CD4-positive, alpha-beta T cell (primary cell): ENCODE data around the gene CDCA7L. TPM values are rescaled to one million over a fixed set of nuclear protein-coding genes. Genes with fewer than 3 reads are reported as not detected.

Experiments used
- ATAC-seq: fragments of 200-7000 bp; cut with Tn5 transposase; one replicate; pipeline ENCODE4 v1.10.0; 2022; ENCODE audit warnings: mild to moderate bottlenecking; ENCODE audit not compliant: poor library complexity
- CTCF ChIA-PET: fragments of 350-600 bp; sonication (Branson Sonifier 250); formaldehyde crosslinking; loops from one replicate; lab custom pipeline; 2021; ENCODE audit warnings: antibody characterized with exemption, inconsistent platforms; lab: Charles Lee
- POLR2A ChIA-PET: fragments of 350-600 bp; sonication (Branson Sonifier 250); formaldehyde crosslinking; loops from one replicate; lab custom pipeline; 2021; ENCODE audit warnings: antibody characterized with exemption, inconsistent platforms; lab: Charles Lee
- DNase-seq, 14 experiments: peaks; one replicate each; pipeline ENCODE4 v3.0.0-alpha.2; 2013 to 2020; ENCODE audit warnings: mixed read lengths in 2 of 14
- H3K27ac ChIP-seq, 2 donors: one replicate each; pipeline versions ENCODE4 v1.5.1 to v1.7.0; 2013; ENCODE audit warnings: low read length in 2 of 2, low read depth in 1 of 2, mild to moderate bottlenecking in 1 of 2
- H3K27me3 ChIP-seq, 2 experiments: 1 replicate in 1 of 2; 2 replicates in 1 of 2; pipeline versions ENCODE4 v1.6.1 to v1.7.0; 2013; ENCODE audit warnings: low read length in 2 of 2, control low read depth in 1 of 2, mild to moderate bottlenecking in 1 of 2, moderate library complexity in 1 of 2; ENCODE audit not compliant: insufficient read depth in 2 of 2, control insufficient read depth in 1 of 2
- H3K36me3 ChIP-seq: one replicate; pipeline ENCODE4 v1.6.1; 2013; ENCODE audit warnings: low read length, control low read depth; ENCODE audit not compliant: insufficient read depth
- H3K4me1 ChIP-seq: one replicate; pipeline ENCODE4 v1.6.1; 2013; ENCODE audit warnings: low read length, control low read depth; ENCODE audit not compliant: insufficient read depth
- H3K4me3 ChIP-seq: one replicate; pipeline ENCODE4 v1.5.1; 2013; ENCODE audit warnings: mild to moderate bottlenecking, low read length, moderate library complexity
- H3K9me3 ChIP-seq, 2 experiments: 1 replicate in 1 of 2; 2 replicates in 1 of 2; pipeline versions ENCODE4 v1.6.1 to v1.7.0; 2013; ENCODE audit warnings: low read length in 2 of 2, mild to moderate bottlenecking in 2 of 2, control low read depth in 1 of 2, moderate library complexity in 1 of 2; ENCODE audit not compliant: control insufficient read depth in 1 of 2, insufficient read depth in 1 of 2
- H3K27ac Mint-ChIP-seq: one replicate; pipeline ENCODE4 v1.8.0; 2020; ENCODE audit warnings: mixed read lengths
- H3K27me3 Mint-ChIP-seq: one replicate; pipeline ENCODE4 v1.8.0; 2021; ENCODE audit warnings: mixed read lengths
- H3K36me3 Mint-ChIP-seq: one replicate; pipeline ENCODE4 v1.8.0; 2021; ENCODE audit warnings: low read depth, mixed read lengths
- H3K4me1 Mint-ChIP-seq: one replicate; pipeline ENCODE4 v1.8.0; 2021; ENCODE audit warnings: low read depth, mixed read lengths
- H3K4me3 Mint-ChIP-seq: one replicate; pipeline ENCODE4 v1.8.0; 2020; ENCODE audit warnings: mild to moderate bottlenecking, mixed read lengths
- H3K9me3 Mint-ChIP-seq: one replicate; pipeline ENCODE4 v1.8.0; 2020; ENCODE audit warnings: mixed read lengths
- CTCF ChIP-seq: fragments of 200-600 bp; IDR thresholded peaks from one replicate; pipeline ENCODE4 v1.8.0; 2022; ENCODE audit warnings: antibody characterized with exemption, mild to moderate bottlenecking
- intact Hi-C, 2 experiments: fragments of 100-400 bp; cut with DNase I in 1 of 2; cut with micrococcal nuclease in 1 of 2; formaldehyde crosslinking; loops; one replicate each; pipeline versions ENCODE4 v1.15.1 to v1.9.0; 2023 to 2025; cut with DNase I, micrococcal nuclease
- total RNA-seq, 174 experiments: library from RNA in 2 of 174; stranded (reverse) in 2 of 174; gene quantifications; one replicate each; pipeline ENCODE4 v1.2.3 and lab custom pipeline; 2021 to 2026

Gene CDCA7L
- total RNA-seq, 2 experiments from 2014 or later, result 23.1 to 23.7 TPM

GRCh38 chr7:21910253-21910652 lies 35.4 kb downstream of the CDCA7L start:
- no peaks in the 10 kb centered on the region for H3K27me3 Mint-ChIP-seq
- Histone ChIP-seq H3K4me3 (no peak overlapping the region), H3K9me3 (no peaks in the 10 kb centered on the region), H3K4me1 (no peaks in the 10 kb centered on the region), H3K36me3 (peaks cover 7% of the 10 kb centered on the region), H3K27me3 (no peaks in the 10 kb centered on the region), H3K27ac (no peak overlapping the region)
- H3K9me3 Mint-ChIP-seq, result no peaks in the 10 kb centered on the region
- peaks cover 88% of the 10 kb centered on the region for H3K36me3 Mint-ChIP-seq
- intact Hi-C loops, result no loop called here
- ChIA-PET POLR2A (no interaction called here), CTCF (no interaction called here)
- TF ChIP-seq CTCF, result no peak
- ATAC-seq (no peak), DNase-seq (no peak)
- no peak overlapping the region for H3K27ac Mint-ChIP-seq
- no peak overlapping the region for H3K4me3 Mint-ChIP-seq
- H3K4me1 Mint-ChIP-seq, result no peaks in the 10 kb centered on the region

GRCh38 chr7:21908746-21909145 lies 37.0 kb downstream of the CDCA7L start:
- intact Hi-C loops, result no loop called here
- POLR2A ChIA-PET, result no interaction called here
- H3K27me3 Mint-ChIP-seq, result no peaks in the 10 kb centered on the region
- H3K36me3 ChIP-seq, result peaks cover 9% of the 10 kb centered on the region
- H3K36me3 Mint-ChIP-seq, result peaks cover 89% of the 10 kb centered on the region
- no peak overlapping the region for H3K27ac ChIP-seq
- no peaks in the 10 kb centered on the region for H3K9me3 ChIP-seq
- no peak for DNase-seq
- H3K9me3 Mint-ChIP-seq, result no peaks in the 10 kb centered on the region
- no peaks in the 10 kb centered on the region for H3K27me3 ChIP-seq
- no peak for TF ChIP-seq CTCF
- H3K4me1 ChIP-seq, result no peaks in the 10 kb centered on the region
- CTCF ChIA-PET, result interaction anchor here (0.5 kb wide), 1 partner anchor 1498 kb away, joined by 3 read pairs; no protein-coding TSS in a partner anchor
- no peak overlapping the region for H3K4me3 ChIP-seq
- ATAC-seq, result no peak
- H3K4me1 Mint-ChIP-seq, result no peaks in the 10 kb centered on the region
- no peak overlapping the region for H3K27ac Mint-ChIP-seq
- H3K4me3 Mint-ChIP-seq, result no peak overlapping the region

GRCh38 chr7:21903020-21903786 lies 42.5 kb downstream of the CDCA7L start:
- H3K4me1 Mint-ChIP-seq, result peaks cover 18% of the 10 kb centered on the region
- H3K9me3 Mint-ChIP-seq, result no peaks in the 10 kb centered on the region
- POLR2A ChIA-PET, result no interaction called here
- peaks cover 9% of the 10 kb centered on the region for H3K4me1 ChIP-seq
- peaks cover 18% of the 10 kb centered on the region for H3K36me3 ChIP-seq
- H3K27me3 Mint-ChIP-seq, result no peaks in the 10 kb centered on the region
- no peak for DNase-seq
- H3K4me3 ChIP-seq, result no peak overlapping the region
- no peaks in the 10 kb centered on the region for H3K9me3 ChIP-seq
- no peak overlapping the region for H3K27ac Mint-ChIP-seq
- ATAC-seq, result no peak
- intact Hi-C loops, result no loop called here
- TF ChIP-seq CTCF, result no peak
- no peak overlapping the region for H3K27ac ChIP-seq
- no peaks in the 10 kb centered on the region for H3K27me3 ChIP-seq
- CTCF ChIA-PET, result interaction anchor here (0.6 kb wide), 1 partner anchor 28 kb away, joined by 3 read pairs; no protein-coding TSS in a partner anchor
- peaks cover 76% of the 10 kb centered on the region for H3K36me3 Mint-ChIP-seq
- H3K4me3 Mint-ChIP-seq, result no peak overlapping the region
